K562 (cell line): ENCODE results near the gene HRAS. TPM values are rescaled to one million over a fixed set of nuclear protein-coding genes. Genes with fewer than 3 reads are reported as not detected.

Experiments used
- ATF7 ChIP-seq: fragments of 450-650 bp; IDR thresholded peaks from 2 replicates; pipeline ENCODE4 v1.7.1; 2014; ENCODE audit warnings: mild to moderate bottlenecking, moderate library complexity
- BCLAF1 ChIP-seq, 2 experiments: fragments of 450-650 bp in 1 of 2; IDR thresholded peaks; 2 replicates each; pipeline ENCODE4 v1.6.1; 2011 to 2017; ENCODE audit warnings: low read depth in 2 of 2, antibody characterized with exemption in 1 of 2, borderline replicate concordance in 1 of 2, low read length in 1 of 2, mild to moderate bottlenecking in 1 of 2, mixed read lengths in 1 of 2; ENCODE audit not compliant: control insufficient read depth in 1 of 2
- E2F6 ChIP-seq, 2 experiments: IDR thresholded peaks; 2 replicates each; pipeline ENCODE4 v1.6.1; 2011; ENCODE audit warnings: borderline replicate concordance in 1 of 2, control low read depth in 1 of 2, low read depth in 1 of 2, low read length in 1 of 2, mild to moderate bottlenecking in 1 of 2, mixed read lengths in 1 of 2, moderate library complexity in 1 of 2; ENCODE audit not compliant: insufficient read depth in 1 of 2, insufficient read length in 1 of 2, poor library complexity in 1 of 2, severe bottlenecking in 1 of 2; ENCODE audit errors: extremely low read depth in 1 of 2
- HNRNPL ChIP-seq: fragments of 200-400 bp; formaldehyde crosslinking; IDR thresholded peaks from 2 replicates; pipeline ENCODE4 v1.6.1; 2017; ENCODE audit warnings: low read depth, mild to moderate bottlenecking, low read length
- MAFF ChIP-seq: IDR thresholded peaks from 2 replicates; pipeline ENCODE4 v1.6.1; 2012; ENCODE audit warnings: low read length, improper control_type of control experiment
- MECOM ChIP-seq: fragments of 250-450 bp; sonication (Bioruptor Pico); IDR thresholded peaks from 2 replicates; pipeline ENCODE4 v1.8.0; 2022; ENCODE audit warnings: inconsistent platforms
- ZBTB11 ChIP-seq, 3 experiments: fragments of 200-800 bp in 1 of 3; fragments of 250-450 bp in 1 of 3; fragments of 450-650 bp in 1 of 3; sonication (Bioruptor Pico) in 1 of 3; sonication (Bioruptor generic) in 1 of 3; formaldehyde crosslinking in 1 of 3; IDR thresholded peaks; 2 replicates each; pipeline versions ENCODE4 v1.6.1 to v1.8.0; 2016 to 2022; ENCODE audit warnings: mild to moderate bottlenecking in 2 of 3, missing genetic modification characterization in 2 of 3, missing compliant biosample characterization in 1 of 3, moderate library complexity in 1 of 3
- ZNF398 ChIP-seq: fragments of 250-450 bp; sonication (Bioruptor Pico); IDR thresholded peaks from 2 replicates; pipeline ENCODE4 v1.8.0; 2021; ENCODE audit warnings: moderate library complexity, mild to moderate bottlenecking, inconsistent platforms
- ZNF431 ChIP-seq: sonication (generic); formaldehyde crosslinking; IDR thresholded peaks from 2 replicates; pipeline ENCODE4 v1.8.0; 2022; ENCODE audit warnings: mild to moderate bottlenecking, missing genetic modification reagents
- ZNF551 ChIP-seq: fragments of 250-450 bp; sonication (Bioruptor Pico); IDR thresholded peaks from 2 replicates; pipeline ENCODE4 v1.5.0; 2021; ENCODE audit warnings: mild to moderate bottlenecking, moderate library complexity
- ZNF584 ChIP-seq: fragments of 200-800 bp; sonication (Bioruptor generic); IDR thresholded peaks from 2 replicates; pipeline ENCODE4 v1.6.1; 2016; ENCODE audit warnings: low read depth, mild to moderate bottlenecking, missing genetic modification characterization, missing compliant biosample characterization
- ZSCAN32 ChIP-seq: fragments of 450-650 bp; formaldehyde crosslinking; IDR thresholded peaks from 2 replicates; pipeline ENCODE4 v1.4.0; 2020; ENCODE audit warnings: mild to moderate bottlenecking, moderate library complexity
- polyA plus RNA-seq, 8 experiments: library from polyadenylated mRNA; depleted of rRNA in 4 of 8; stranded (reverse) in 5 of 8; unstranded in 3 of 8; fragments of >200 nt; fragmentation: Nextera tagmentation in 2 of 8; fragmentation: Illumina TruSeq in 1 of 8; extraction: Ambion mirVana in 2 of 8; extraction: Trizol in 1 of 8; gene quantifications; 2 replicates each; pipeline versions ENCODE4 v1.2.1 to v1.2.3, GENCODE V29; 2011 to 2014; ENCODE audit warnings: inconsistent platforms in 1 of 8, missing spikeins in 1 of 8
- total RNA-seq, 7 experiments: library from RNA; depleted of rRNA in 6 of 7; stranded (reverse); fragments of >200 nt in 6 of 7; fragmentation: Illumina TruSeq in 2 of 7; extraction: Trizol in 2 of 7; gene quantifications; 2 replicates each; pipeline versions ENCODE4 v1.2.1 to v1.2.3, GENCODE V29; 2011 to 2021; ENCODE audit warnings: low replicate concordance in 1 of 7

The HRAS gene
- total and polyA plus RNA-seq, 9 of the 15 experiments (the other 6 are each of a cell fraction or from before 2014, with no cell fraction given): 2.8 to 73.5 (median 29.6) TPM

GRCh38 chr11:535519-536454 is at the start of gene HRAS (continued):
- no peak for TF ChIP-seq ZNF398 (CRISPR knock-in tag)
- peak in 1 of 2 experiments; percentile 37 for TF ChIP-seq E2F6 (IDR thresholded peaks at IDR 0.05; ENCODE audit: borderline replicate concordance in 1 of 2, extremely low read depth in 1 of 2, insufficient read depth in 1 of 2, insufficient read length in 1 of 2, low read depth in 1 of 2, low read length in 1 of 2, poor library complexity in 1 of 2, severe bottlenecking in 1 of 2)
- TF ChIP-seq HNRNPL: peak; percentile 29; the same call in 1 of the 2 replicates
- no peak for TF ChIP-seq MECOM (CRISPR knock-in tag)
- TF ChIP-seq BCLAF1 (IDR thresholded peaks at IDR 0.05; ENCODE audit: borderline replicate concordance in 1 of 2, control insufficient read depth in 1 of 2, low read depth in 2 of 2, low read length in 1 of 2): no peak
- no peak for TF ChIP-seq ZNF551 (CRISPR knock-in tag)
- TF ChIP-seq ATF7: peak; percentile 46; the same call in 1 of the 2 replicates
- TF ChIP-seq ZNF584 (CRISPR knock-in tag): no peak
- no peak for TF ChIP-seq ZSCAN32 (CRISPR knock-in tag)
- no peak for TF ChIP-seq ZNF431
- TF ChIP-seq ZBTB11 (CRISPR knock-in tag; IDR thresholded peaks at IDR 0.05): peak in 1 of 3 experiments; percentile 30; a peak in 1 of 6 replicates
- no peak for TF ChIP-seq MAFF
